Inflammatory macrophage treated with lipopolysaccharide for 4 hours (primary cell): ENCODE measurements around the gene GINS2.

Experiments
- DNase-seq: peaks from one replicate; pipeline ENCODE4 v3.0.0-alpha.2; 2020

Gene GINS2

GRCh38 chr16:85665929-85666328, 22.8 kb downstream of the GINS2 start:
- DNase-seq, result no peak

DNA sequence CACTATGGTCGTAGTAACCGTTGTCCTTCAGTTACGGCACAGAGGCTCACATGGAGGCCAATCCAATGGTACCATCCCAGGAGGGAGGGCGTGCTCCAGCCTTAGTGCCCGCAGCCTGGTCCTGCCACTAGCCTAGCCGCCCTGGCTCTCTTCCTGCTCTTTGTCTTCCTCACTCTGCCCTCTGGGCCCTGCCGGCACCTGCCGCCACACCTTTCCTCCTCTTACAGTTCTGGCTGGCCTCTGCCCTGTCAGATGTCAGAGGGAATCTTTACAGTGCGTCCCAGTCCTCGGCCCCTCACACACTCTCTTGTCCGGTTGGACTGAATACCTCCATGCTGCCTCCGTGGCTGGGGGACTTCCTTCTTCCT, 23.4 kb downstream of the GINS2 start:
- no peak for DNase-seq

- DNase-seq, result no peak
Measured at GRCh38 chr16:85664580-85665372, 24.0 kb downstream of the GINS2 start.

GRCh38 chr16:85663891-85664321, 24.8 kb downstream of the GINS2 start:
- no peak for DNase-seq

DNA sequence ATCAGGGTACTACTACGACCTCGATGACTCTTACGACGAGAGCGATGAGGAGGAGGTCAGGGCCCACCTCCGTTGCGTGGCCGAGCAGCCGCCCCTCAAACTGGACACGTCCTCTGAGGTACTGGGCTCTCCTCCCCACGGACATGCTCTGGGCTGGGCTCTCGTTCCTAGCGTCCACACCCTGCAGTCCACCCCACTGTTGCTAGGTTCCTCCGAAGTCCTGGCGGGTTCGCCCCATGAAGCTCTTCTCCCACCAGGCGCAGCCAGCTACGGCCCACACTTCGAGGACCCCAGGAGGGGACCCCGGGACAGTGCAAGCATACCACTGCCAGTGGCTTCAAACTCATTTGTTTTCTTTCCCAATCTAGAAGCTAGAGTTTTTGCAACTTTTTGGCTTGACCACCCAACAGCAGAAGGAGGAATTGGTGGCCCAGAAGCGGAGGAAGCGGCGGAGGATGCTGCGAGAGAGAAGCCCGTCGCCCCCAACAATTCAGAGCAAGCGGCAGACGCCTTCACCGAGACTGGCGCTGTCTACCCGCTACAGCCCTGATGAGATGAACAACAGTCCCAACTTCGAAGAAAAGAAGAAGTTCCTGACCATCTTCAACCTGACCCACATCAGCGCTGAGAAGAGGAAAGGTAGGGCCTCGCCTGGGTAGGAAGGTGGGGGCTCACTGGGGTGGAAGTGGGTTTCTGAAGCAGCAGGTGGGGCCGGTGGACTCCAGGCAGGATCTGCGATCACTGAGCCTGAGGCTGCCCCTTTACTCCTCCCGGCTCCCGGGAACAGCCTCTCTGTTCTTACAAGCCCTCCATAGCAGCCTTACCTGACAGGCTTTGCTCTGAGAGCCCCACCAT, 25.6 kb downstream of the GINS2 start:
- DNase-seq, result no peak

DNA sequence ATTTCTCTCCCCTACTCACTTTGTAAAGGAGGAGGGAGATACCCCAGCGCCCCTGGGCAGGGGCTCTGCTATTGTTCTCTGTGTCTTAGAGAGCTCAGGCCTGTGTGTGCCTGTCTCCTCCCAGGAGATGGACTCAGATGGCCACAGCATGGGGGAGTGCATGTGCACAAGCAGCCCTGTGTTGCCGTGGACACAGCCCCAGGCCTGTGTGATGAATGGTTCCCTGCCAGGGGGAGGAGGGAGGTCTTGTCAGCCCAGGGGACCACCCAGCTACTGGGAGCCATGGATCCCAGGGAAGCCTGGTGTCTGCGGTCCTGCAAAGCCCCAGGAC, 26.3 kb downstream of the GINS2 start:
- DNase-seq, result no peak

DNA sequence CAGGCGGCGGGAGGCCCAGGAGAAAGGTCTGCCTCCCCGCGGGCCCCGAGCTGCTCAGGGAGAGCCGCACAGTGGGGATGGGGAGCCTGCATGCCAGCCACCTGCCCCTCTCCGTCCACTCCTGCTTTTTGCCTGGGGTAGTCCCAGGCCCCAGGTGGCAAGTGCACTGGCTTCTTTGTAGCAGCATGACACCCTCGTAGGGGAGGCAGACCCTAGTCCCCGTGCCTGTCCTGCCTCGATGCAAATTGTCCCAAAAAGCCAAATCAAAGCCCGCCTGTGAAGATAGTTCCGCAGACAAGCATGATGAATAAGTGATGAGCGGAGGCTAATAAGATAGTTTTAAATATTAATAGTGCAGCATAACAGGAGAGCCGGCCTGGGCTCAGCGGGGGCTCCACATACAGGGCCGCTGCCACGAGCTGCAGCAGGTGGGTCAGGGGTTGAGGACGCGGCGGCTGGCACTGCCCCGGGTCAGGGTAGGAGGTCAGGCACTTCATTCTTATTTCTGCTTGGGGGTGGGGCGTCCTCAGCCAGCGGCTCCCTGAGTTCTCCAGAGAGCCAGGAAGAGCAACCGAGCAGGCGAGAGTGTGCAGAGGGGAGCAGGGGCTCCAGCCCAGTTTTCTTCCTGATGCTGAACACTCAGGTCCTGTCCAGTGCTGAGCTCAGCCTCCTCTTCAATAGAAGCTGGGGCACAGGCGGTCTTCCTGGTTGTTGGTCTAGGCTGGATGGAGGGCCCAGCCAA, 26.8 kb downstream of the GINS2 start:
- DNase-seq, result no peak

DNA sequence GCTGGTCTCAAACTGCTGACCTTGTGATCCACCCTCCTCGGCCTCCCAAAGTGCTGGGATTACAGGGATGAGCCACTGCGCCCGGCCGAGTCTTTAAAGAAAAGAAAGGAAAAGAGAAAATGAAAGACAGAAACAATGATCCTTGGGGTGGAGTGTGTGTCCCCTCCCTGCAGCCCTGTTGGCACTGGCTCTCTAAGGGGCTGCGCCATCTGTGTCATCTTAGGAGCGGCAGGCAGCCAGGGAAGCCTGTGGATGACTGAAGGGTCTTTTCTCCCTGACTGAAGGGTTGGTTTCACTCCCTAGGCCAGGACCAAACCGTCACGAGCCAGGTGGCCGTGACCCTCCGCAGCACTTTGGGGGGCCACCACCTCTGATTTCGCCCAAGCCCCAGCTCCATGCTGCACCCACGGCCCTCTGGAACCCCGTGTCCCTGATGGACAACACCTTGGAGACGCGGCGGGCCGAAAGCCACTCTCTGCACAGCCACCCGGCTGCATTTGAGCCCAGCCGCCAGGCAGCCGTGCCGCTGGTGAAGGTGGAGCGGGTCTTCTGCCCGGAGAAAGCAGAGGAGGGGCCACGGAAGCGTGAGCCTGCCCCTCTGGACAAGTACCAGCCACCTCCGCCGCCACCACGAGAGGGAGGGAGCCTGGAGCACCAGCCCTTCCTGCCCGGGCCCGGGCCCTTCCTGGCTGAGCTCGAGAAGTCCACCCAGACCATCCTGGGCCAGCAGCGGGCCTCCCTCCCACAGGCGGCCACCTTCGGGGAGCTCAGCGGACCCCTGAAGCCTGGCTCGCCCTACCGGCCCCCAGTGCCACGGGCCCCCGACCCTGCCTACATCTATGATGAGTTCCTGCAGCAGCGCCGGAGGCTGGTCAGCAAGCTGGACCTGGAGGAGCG, 27.7 kb downstream of the GINS2 start:
- DNase-seq, result no peak

DNA sequence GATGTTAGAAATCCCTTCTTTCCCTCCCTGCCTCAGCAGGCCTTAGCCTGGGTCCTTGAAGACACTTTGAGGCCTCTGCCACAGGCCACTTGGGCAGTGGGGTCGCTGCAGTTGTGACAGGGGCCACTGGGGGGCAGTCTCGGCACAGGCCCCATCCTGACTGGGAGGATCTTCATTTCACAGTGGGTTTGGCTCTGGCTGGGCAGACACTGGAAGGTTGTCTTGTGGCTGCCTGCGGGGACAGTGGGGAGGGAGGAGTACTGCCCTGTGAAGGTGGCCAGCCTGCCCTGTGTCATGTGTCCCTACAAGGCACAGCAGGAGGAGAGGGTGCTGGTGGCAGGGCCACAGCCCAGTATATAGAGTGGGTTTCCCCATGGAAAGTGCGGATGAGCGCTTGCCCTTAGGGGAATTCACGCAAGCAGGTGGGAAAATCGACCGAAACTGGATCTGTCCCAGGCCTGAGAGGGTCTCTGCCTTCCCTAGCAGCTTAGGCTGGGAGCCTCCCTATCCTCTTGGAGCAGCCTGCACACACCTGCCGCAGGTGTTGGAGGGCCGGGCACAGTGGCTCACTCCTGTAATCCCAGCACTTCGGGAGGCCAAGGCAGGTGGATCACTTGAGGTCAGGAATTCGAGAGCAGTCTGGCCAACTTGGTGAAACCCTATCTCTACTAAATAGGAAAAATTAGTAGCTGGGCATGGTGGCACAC, 28.8 kb downstream of the GINS2 start:
- DNase-seq, result peak; percentile 47

DNA sequence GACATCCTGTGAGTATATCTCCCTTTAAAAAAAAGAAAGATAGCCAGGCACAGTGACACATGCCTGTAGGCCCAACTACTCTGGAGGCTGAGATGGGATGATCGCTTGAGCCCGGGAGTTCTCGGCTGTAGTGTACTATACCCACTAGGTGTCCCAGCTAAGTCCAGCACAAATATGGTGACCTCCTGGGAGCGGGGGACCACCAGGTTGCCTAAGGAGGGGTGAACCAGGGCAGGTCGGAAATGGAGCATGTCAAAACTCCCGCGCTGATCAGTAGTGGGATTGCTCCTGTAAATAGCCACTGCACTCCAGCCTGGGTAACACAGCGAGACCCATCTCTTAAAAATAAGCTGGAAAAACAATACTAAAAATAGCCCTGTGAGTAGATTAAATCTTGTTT, 29.4 kb downstream of the GINS2 start:
- no peak for DNase-seq

- DNase-seq, result no peak
Measured at GRCh38 chr16:85658504-85659326, 30.0 kb downstream of the GINS2 start.

GRCh38 chr16:85657996-85658395, 30.8 kb downstream of the GINS2 start:
- no peak for DNase-seq

GRCh38 chr16:85657267-85657650, 31.5 kb downstream of the GINS2 start:
- DNase-seq, result no peak

GRCh38 chr16:85656351-85657266, 32.1 kb downstream of the GINS2 start:
- no peak for DNase-seq

GRCh38 chr16:85655216-85656129, 33.3 kb downstream of the GINS2 start:
- no peak for DNase-seq

DNA sequence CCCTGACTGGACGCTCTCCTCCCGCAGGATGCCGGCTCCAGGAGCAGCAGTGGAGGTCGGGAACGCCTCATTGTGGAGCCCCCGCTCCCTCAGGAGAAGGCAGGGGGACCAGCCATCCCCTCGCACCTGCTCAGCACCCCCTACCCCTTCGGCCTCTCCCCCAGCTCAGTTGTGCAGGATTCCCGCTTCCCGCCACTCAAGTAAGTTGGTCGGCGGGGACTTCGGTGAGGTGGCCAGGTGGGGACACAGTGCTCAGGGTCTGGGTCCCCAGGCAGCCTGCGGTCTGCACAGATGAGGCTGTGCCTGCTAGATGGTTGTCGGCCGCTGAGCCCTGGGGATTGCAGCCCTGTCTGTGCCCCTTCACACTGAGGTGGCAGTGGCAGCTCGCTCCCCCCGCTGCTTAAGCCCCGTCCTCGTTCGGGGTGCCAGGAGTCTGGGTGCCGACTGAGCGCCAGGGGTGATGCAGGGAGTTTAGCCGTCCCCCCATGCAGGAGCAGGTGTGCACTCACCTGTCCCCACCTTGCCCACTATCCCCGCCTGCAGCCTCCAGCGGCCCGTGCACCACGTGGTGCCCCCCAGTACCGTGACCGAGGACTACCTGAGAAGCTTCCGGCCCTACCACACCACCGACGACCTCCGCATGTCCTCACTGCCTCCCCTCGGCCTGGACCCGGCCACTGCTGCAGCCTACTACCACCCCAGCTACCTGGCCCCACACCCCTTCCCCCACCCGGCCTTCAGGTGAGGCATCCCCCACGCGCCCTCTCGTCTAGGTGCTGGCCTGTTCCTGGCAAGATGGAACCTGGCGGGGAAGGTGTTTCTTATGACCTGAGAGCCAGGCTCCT, 34.3 kb downstream of the GINS2 start:
- DNase-seq, result no peak

DNA sequence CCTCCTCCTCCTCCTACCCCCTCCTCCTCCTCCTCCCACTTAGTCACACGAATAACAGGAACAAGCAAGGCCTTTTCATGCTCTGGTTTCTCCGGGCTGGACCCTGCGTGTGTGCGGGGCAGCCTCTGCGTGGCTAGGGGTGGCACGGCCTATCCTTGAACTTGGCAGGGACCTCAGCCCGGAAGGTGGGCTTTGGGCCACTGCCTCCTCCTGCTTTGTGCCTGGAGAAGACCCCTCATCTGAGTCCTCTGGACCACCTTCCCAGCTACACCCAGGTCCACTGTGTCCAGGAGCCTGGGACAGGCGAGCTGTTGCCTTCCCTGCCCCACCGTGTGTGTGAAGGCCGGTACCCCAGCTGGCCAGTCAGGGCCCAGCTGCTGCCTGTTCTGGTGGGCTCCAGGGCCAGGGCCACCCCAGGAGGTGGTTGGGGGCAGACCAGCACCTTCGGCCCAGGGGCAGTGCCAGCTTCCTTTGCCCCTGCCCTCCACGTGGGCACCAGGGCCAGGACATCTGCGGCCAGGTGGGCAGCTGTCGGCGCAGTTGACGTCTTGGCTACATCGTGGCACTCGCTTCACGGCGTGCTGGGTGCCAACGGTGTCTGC, 35.4 kb downstream of the GINS2 start:
- DNase-seq, result no peak
